Activated T-helper 17 cell treated with anti-CD3 and anti-CD28 coated beads, Interleukin-2, amount 50 U/mL, for 72 hours (primary cell): ENCODE measurements around the gene DPP4. TPM values are rescaled to one million over a fixed set of nuclear protein-coding genes. Genes with fewer than 3 reads are reported as not detected.

Source experiments
- ATAC-seq: fragments of 150-1000 bp; cut with Tn5 transposase; replicated peaks from 2 replicates; pipeline ENCODE4 v1.10.0; 2021; ENCODE audit warnings: mild to moderate bottlenecking, moderate library complexity
- H3K27ac Mint-ChIP-seq: one replicate; pipeline ENCODE4 v1.8.0; 2022; ENCODE audit warnings: mixed read lengths
- H3K27me3 Mint-ChIP-seq: one replicate; pipeline ENCODE4 v1.8.0; 2022; ENCODE audit warnings: mixed read lengths
- H3K36me3 Mint-ChIP-seq: one replicate; pipeline ENCODE4 v1.8.0; 2022; ENCODE audit warnings: low read depth, mild to moderate bottlenecking, mixed read lengths
- H3K4me1 Mint-ChIP-seq: one replicate; pipeline ENCODE4 v1.8.0; 2022; ENCODE audit warnings: mixed read lengths
- H3K4me3 Mint-ChIP-seq: one replicate; pipeline ENCODE4 v1.8.0; 2022; ENCODE audit warnings: mild to moderate bottlenecking, mixed read lengths
- H3K9me3 Mint-ChIP-seq: one replicate; pipeline ENCODE4 v1.8.0; 2022; ENCODE audit warnings: mixed read lengths
- total RNA-seq, 2 donors: library from RNA; stranded (reverse); gene quantifications; one replicate each; pipeline ENCODE4 v1.2.3, GENCODE V29; 2022

DPP4 gene
- total RNA-seq, 2 donors from 2014 or later = 34.6 to 97.7 TPM

- Mint-ChIP-seq H3K4me1 (peaks cover 30% of the 10 kb centered on the region), H3K4me3 (peak overlapping the region; percentile 90), H3K27me3 (no peaks in the 10 kb centered on the region), H3K9me3 (no peaks in the 10 kb centered on the region), H3K27ac (peak overlapping the region; percentile 84), H3K36me3 (peaks cover 33% of the 10 kb centered on the region)
- peak; percentile 11 for ATAC-seq
Observed at GRCh38 chr2:162072976-162073887, 783 bp downstream of the DPP4 start.

- Mint-ChIP-seq H3K27me3 (no peaks in the 10 kb centered on the region), H3K27ac (peak overlapping the region; percentile 84), H3K36me3 (peaks cover 33% of the 10 kb centered on the region), H3K9me3 (no peaks in the 10 kb centered on the region), H3K4me3 (peak overlapping the region; percentile 90), H3K4me1 (peaks cover 32% of the 10 kb centered on the region)
- ATAC-seq = peak; percentile 83
Observed at GRCh38 chr2:162072181-162072702, 1.8 kb downstream of the DPP4 start.

- peaks cover 37% of the 10 kb centered on the region for H3K36me3 Mint-ChIP-seq
Observed at GRCh38 chr2:162071001-162071400, 3.0 kb downstream of the DPP4 start.

GRCh38 chr2:162070228-162070936, 3.6 kb downstream of the DPP4 start:
- no peaks in the 10 kb centered on the region for H3K9me3 Mint-ChIP-seq
- H3K27ac Mint-ChIP-seq = peak overlapping the region; percentile 14
- H3K27me3 Mint-ChIP-seq = no peaks in the 10 kb centered on the region
- peak overlapping the region; percentile 90 for H3K4me3 Mint-ChIP-seq
- H3K36me3 Mint-ChIP-seq = peaks cover 39% of the 10 kb centered on the region
- no peak for ATAC-seq
- peaks cover 36% of the 10 kb centered on the region for H3K4me1 Mint-ChIP-seq

More at GRCh38 chr2:162071001-162071400, 3.0 kb downstream of the DPP4 start:
- peaks cover 37% of the 10 kb centered on the region for H3K4me1 Mint-ChIP-seq
- peak overlapping the region; percentile 14 for H3K27ac Mint-ChIP-seq
- H3K27me3 Mint-ChIP-seq = no peaks in the 10 kb centered on the region
- peak overlapping the region; percentile 90 for H3K4me3 Mint-ChIP-seq
- no peak for ATAC-seq
- H3K9me3 Mint-ChIP-seq = no peaks in the 10 kb centered on the region

GRCh38 chr2:162069267-162069903, 4.6 kb downstream of the DPP4 start:
- no peaks in the 10 kb centered on the region for H3K9me3 Mint-ChIP-seq
- peaks cover 34% of the 10 kb centered on the region for H3K4me1 Mint-ChIP-seq
- ATAC-seq = no peak
- peaks cover 39% of the 10 kb centered on the region for H3K36me3 Mint-ChIP-seq
- no peaks in the 10 kb centered on the region for H3K27me3 Mint-ChIP-seq
- no peak overlapping the region for H3K27ac Mint-ChIP-seq
- peak overlapping the region; percentile 29 for H3K4me3 Mint-ChIP-seq

- ATAC-seq = no peak
- peaks cover 38% of the 10 kb centered on the region for H3K36me3 Mint-ChIP-seq
- no peak overlapping the region for H3K27ac Mint-ChIP-seq
- H3K9me3 Mint-ChIP-seq = no peaks in the 10 kb centered on the region
- H3K4me3 Mint-ChIP-seq = peak overlapping the region; percentile 4
- H3K4me1 Mint-ChIP-seq = peaks cover 44% of the 10 kb centered on the region
- no peaks in the 10 kb centered on the region for H3K27me3 Mint-ChIP-seq
Observed at GRCh38 chr2:162067596-162067995, 6.4 kb downstream of the DPP4 start.

GRCh38 chr2:162065767-162066166, 8.2 kb downstream of the DPP4 start:
- no peak overlapping the region for H3K4me3 Mint-ChIP-seq
- no peak for ATAC-seq
- H3K4me1 Mint-ChIP-seq = peaks cover 44% of the 10 kb centered on the region
- no peaks in the 10 kb centered on the region for H3K27me3 Mint-ChIP-seq
- peaks cover 24% of the 10 kb centered on the region for H3K36me3 Mint-ChIP-seq
- no peaks in the 10 kb centered on the region for H3K9me3 Mint-ChIP-seq
- H3K27ac Mint-ChIP-seq = no peak overlapping the region

- ATAC-seq = peak; percentile 3
- peak overlapping the region; percentile 70 for H3K27ac Mint-ChIP-seq
- no peaks in the 10 kb centered on the region for H3K27me3 Mint-ChIP-seq
- peak overlapping the region; percentile 77 for H3K4me3 Mint-ChIP-seq
- peaks cover 42% of the 10 kb centered on the region for H3K4me1 Mint-ChIP-seq
- no peaks in the 10 kb centered on the region for H3K9me3 Mint-ChIP-seq
- peaks cover 13% of the 10 kb centered on the region for H3K36me3 Mint-ChIP-seq
Observed at GRCh38 chr2:162063899-162064298, 10.1 kb downstream of the DPP4 start.

GRCh38 chr2:162063281-162063680, 10.7 kb downstream of the DPP4 start:
- Mint-ChIP-seq H3K27me3 (no peaks in the 10 kb centered on the region), H3K4me3 (peak overlapping the region; percentile 77), H3K27ac (peak overlapping the region; percentile 70), H3K36me3 (peaks cover 13% of the 10 kb centered on the region), H3K9me3 (no peaks in the 10 kb centered on the region), H3K4me1 (peaks cover 43% of the 10 kb centered on the region)
- ATAC-seq = peak; percentile 35

GRCh38 chr2:162062559-162062958, 11.5 kb downstream of the DPP4 start:
- peak; percentile 66 for ATAC-seq
- Mint-ChIP-seq H3K27ac (peak overlapping the region; percentile 70), H3K36me3 (peaks cover 13% of the 10 kb centered on the region)

GRCh38 chr2:162061021-162061420, 13.0 kb downstream of the DPP4 start:
- H3K9me3 Mint-ChIP-seq = no peaks in the 10 kb centered on the region

More at GRCh38 chr2:162062559-162062958, 11.5 kb downstream of the DPP4 start:
- Mint-ChIP-seq H3K4me3 (peak overlapping the region; percentile 77), H3K9me3 (no peaks in the 10 kb centered on the region), H3K4me1 (peaks cover 45% of the 10 kb centered on the region), H3K27me3 (no peaks in the 10 kb centered on the region)

GRCh38 chr2:162060532-162060931, 13.5 kb downstream of the DPP4 start:
- Mint-ChIP-seq H3K4me1 (peaks cover 60% of the 10 kb centered on the region), H3K4me3 (peak overlapping the region; percentile 82), H3K9me3 (no peaks in the 10 kb centered on the region), H3K27me3 (no peaks in the 10 kb centered on the region), H3K27ac (peak overlapping the region; percentile 49), H3K36me3 (peaks cover 17% of the 10 kb centered on the region)
- no peak for ATAC-seq

More at GRCh38 chr2:162061021-162061420, 13.0 kb downstream of the DPP4 start:
- Mint-ChIP-seq H3K4me3 (peak overlapping the region; percentile 82), H3K27me3 (no peaks in the 10 kb centered on the region), H3K27ac (peak overlapping the region; percentile 49), H3K4me1 (peaks cover 55% of the 10 kb centered on the region), H3K36me3 (peaks cover 19% of the 10 kb centered on the region)
- no peak for ATAC-seq

GRCh38 chr2:162058973-162059668, 14.9 kb downstream of the DPP4 start:
- ATAC-seq = peak; percentile 79

More at GRCh38 chr2:162058973-162059668, 14.9 kb downstream of the DPP4 start:
- Mint-ChIP-seq H3K4me1 (peaks cover 65% of the 10 kb centered on the region), H3K27me3 (no peaks in the 10 kb centered on the region), H3K27ac (peak overlapping the region; percentile 88), H3K9me3 (no peaks in the 10 kb centered on the region), H3K4me3 (peak overlapping the region; percentile 82), H3K36me3 (peaks cover 25% of the 10 kb centered on the region)
